Stimulated activated naive B cell treated with anti-CD40 and anti-IgM and Interleukin-4, amounts not matched to agents 10 μg/mL and 1 μg/mL and 100 μg/mL, for 72 hours (primary cell): ENCODE results near the gene TSR3.

Source experiments
- ATAC-seq, 2 donors: fragments of 150-1000 bp; cut with Tn5 transposase; replicated peaks; 2 replicates each; pipeline ENCODE4 v1.10.0; 2021; ENCODE audit warnings: moderate library complexity in 1 of 2
- DNase-seq: peaks from one replicate; pipeline ENCODE4 v3.0.0; 2021
- H3K27ac Mint-ChIP-seq: one replicate; pipeline ENCODE4 v1.8.0; 2022; ENCODE audit warnings: mild to moderate bottlenecking, mixed read lengths
- H3K27me3 Mint-ChIP-seq, 2 donors: one replicate each; pipeline ENCODE4 v1.8.0; 2022; ENCODE audit warnings: mixed read lengths in 2 of 2
- H3K36me3 Mint-ChIP-seq, 2 donors: one replicate each; pipeline ENCODE4 v1.8.0; 2022; ENCODE audit warnings: mixed read lengths in 2 of 2, mild to moderate bottlenecking in 1 of 2
- H3K4me1 Mint-ChIP-seq, 2 donors: one replicate each; pipeline ENCODE4 v1.8.0; 2022; ENCODE audit warnings: mixed read lengths in 2 of 2, mild to moderate bottlenecking in 1 of 2
- H3K4me3 Mint-ChIP-seq, 2 donors: one replicate each; pipeline ENCODE4 v1.8.0; 2022; ENCODE audit warnings: mild to moderate bottlenecking in 2 of 2, mixed read lengths in 2 of 2, moderate library complexity in 1 of 2
- H3K9me3 Mint-ChIP-seq, 2 donors: one replicate each; pipeline ENCODE4 v1.8.0; 2022; ENCODE audit warnings: mixed read lengths in 2 of 2, mild to moderate bottlenecking in 1 of 2

TSR3 gene

DNA sequence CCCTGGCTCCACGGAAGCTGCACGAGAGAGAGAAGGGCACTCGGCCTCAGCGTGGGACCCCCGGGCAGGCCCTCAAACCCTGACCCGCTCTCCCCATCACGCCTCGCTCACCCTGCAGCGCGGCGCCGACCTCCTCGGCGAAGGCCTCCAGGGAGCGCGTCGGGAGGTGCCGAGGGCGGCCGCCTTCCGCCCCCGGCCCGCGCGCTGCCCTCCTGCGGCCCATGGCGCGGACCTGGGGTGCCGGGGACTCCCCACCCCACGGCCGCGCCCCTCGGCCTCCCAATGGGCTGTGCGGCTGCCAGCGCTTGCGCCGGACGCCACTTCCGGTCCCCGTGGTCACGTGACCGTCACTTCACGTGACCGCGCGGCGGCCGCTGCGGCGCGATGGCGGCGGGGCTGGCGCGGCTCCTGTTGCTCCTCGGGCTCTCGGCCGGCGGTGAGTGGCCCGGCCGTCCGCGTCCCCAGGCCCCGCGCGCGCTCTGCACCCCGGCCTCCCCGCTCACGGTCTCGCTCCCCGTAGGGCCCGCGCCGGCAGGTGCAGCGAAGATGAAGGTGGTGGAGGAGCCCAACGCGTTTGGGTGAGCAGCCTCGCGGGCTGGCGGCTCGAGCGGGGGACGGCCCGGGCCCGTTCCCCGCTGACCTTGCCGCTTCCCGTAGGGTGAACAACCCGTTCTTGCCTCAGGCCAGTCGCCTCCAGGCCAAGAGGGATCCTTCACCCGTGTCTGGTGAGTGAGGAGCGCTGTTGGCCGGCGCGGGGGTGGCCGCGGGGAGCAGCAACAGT is at the start of gene TSR3, which contains the start of gene GNPTG:
TSS of gene TSR3 (minus strand) at position 297 of the 781 bp plus-strand sequence. CDS start at position 223, 74 bp downstream.
TSS of gene GNPTG (plus strand) at position 350 of the 781 bp plus-strand sequence. CDS start at position 385, 35 bp downstream.
- no peaks in the 10 kb centered on the region for H3K9me3 Mint-ChIP-seq
- DNase-seq, result peak; percentile 85
- H3K4me3 Mint-ChIP-seq, result peak within 1 kb of the TSS; percentile 88 to 91
- peaks cover 6 to 30% of the 10 kb centered on the region in 2 donors for H3K36me3 Mint-ChIP-seq
- no peaks in the 10 kb centered on the region for H3K27me3 Mint-ChIP-seq
- H3K27ac Mint-ChIP-seq, result peak within 1 kb of the TSS; percentile 93
- ATAC-seq, result peak; percentile 94 to 95
- H3K4me1 Mint-ChIP-seq, result peaks cover 36 to 65% of the 10 kb centered on the region in 2 donors

DNA sequence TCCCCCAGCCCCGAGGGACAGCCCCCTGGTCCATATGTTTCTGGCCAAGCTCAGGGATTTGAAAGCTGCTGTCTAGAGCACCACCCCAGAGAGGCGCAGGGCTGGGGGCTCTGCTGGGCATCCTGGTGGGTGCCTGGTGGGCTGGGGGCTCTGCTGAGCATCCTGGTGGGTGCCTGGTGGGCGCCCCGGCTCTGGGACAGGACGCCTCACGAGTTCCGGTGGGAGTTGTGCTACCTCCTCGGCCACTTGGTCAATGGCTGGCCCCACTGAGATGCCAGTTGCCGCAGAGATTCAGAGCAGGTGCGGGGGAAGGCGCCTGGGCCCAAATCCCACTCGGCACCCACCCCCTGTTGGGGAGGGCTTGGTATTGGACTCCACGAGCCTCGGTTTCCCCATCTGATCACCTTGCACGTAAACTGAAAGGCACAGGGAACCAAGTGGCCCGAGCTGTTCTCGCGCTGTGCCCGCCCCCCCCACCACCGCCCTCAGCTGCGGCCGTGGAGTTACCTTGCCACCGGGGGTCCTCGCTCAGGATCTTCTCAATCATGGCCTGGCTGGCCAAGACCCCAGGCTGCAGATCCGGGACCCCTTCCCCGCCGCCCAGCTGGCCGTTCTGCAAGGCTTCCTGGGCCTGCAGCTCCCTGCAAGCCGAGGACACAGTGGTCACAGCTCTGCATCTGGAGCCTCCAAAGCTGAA is 49.5 kb upstream of the TSR3 start:
- Mint-ChIP-seq H3K27me3 (no peaks in the 10 kb centered on the region), H3K9me3 (no peaks in the 10 kb centered on the region), H3K4me3 (no peak overlapping the region), H3K4me1 (no peaks in the 10 kb centered on the region), H3K27ac (no peak overlapping the region), H3K36me3 (peaks cover 33 to 36% of the 10 kb centered on the region in 2 donors)
- ATAC-seq (no peak), DNase-seq (no peak)

DNA sequence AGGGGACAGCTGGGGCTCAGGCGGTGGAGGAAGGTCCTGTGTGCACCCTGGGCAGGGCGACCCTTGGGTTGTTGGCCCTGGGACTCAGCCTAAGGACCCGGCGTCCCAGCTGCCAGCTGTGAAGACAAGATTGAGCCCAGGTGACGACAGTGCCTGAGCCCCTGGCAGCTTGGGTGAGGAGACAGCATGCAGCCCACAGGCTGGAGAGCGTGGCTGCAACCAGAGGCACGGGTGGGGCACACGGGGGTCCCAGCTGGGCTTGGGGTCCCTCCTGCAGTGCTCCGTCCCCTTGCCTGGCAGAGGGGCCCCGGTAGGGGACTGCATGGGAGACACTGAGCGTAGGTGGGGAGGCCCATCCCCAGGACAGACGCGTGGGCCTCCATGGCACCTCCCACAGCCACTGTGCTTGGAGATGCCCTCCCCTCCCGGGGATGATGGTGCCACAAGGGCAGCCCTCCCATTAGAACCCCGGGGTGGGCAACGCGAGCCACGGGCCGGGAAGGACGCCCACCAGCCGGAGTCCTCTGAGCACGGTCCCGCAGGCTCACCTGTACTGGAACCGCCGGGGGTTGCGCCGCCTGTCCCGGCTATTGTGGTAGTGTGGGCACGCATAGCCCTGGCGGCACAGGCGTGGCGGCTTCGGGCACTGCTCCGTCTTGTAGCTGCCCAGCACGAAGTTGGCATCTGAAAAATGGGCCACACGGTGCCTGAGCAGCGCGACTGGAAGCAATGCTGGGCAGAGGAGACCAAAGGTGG is 47.3 kb upstream of the TSR3 start:
- peaks cover 32 to 37% of the 10 kb centered on the region in 2 donors for H3K36me3 Mint-ChIP-seq
- no peaks in the 10 kb centered on the region for H3K9me3 Mint-ChIP-seq
- peak overlapping the region; percentile 20 for H3K27ac Mint-ChIP-seq
- H3K4me1 Mint-ChIP-seq, result no peaks in the 10 kb centered on the region
- ATAC-seq (no peak), DNase-seq (no peak)
- H3K4me3 Mint-ChIP-seq, result no peak overlapping the region
- H3K27me3 Mint-ChIP-seq, result no peaks in the 10 kb centered on the region

DNA sequence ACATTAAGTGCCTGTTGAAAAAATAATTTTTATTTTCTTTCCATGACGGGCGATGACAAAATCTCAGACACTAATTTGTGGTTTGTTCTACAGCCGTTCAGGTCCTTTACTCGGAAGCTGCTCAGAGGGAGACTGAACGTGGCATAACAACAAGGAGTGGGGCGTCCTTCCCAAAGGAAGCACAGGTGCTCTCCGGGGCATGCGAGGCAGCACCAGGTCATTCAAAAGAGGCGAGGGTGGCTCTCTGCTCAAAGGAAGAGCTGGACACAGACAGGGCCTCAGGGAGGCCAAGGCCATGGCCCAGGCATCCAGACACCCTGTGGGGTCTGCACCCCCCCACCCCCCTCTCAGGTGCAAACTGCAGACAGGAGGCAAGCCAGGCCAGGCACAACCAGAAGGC is 46.7 kb upstream of the TSR3 start:
- Mint-ChIP-seq H3K27ac (no peak overlapping the region), H3K36me3 (peaks cover 31 to 36% of the 10 kb centered on the region in 2 donors), H3K9me3 (no peaks in the 10 kb centered on the region), H3K4me3 (no peak overlapping the region), H3K4me1 (no peaks in the 10 kb centered on the region), H3K27me3 (no peaks in the 10 kb centered on the region)
- DNase-seq (no peak), ATAC-seq (no peak)

DNA sequence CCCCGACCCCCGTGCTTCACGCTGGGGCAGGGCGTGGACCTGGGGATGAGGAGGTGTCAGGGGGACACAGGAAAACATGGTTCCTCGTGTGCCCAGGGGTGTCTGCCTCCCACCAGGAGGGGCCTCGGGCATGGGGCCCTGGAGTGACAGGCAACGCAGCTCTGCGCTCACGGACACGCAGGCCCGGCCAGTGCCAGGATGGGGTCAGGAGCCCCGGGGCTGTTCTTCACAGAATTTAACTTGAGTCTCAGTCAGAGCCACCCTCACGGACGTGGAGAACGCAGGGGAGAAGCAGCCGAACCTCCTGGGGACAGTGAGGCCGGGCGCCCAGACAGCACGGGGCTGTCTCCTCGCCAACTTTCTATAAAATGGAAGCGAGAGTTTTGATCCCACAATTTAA is 46.1 kb upstream of the TSR3 start:
- H3K4me3 Mint-ChIP-seq, result no peak overlapping the region
- H3K27me3 Mint-ChIP-seq, result no peaks in the 10 kb centered on the region
- no peak overlapping the region for H3K27ac Mint-ChIP-seq
- DNase-seq (no peak), ATAC-seq (no peak)
- H3K36me3 Mint-ChIP-seq, result peaks cover 34 to 35% of the 10 kb centered on the region in 2 donors
- H3K4me1 Mint-ChIP-seq, result no peaks in the 10 kb centered on the region
- H3K9me3 Mint-ChIP-seq, result no peaks in the 10 kb centered on the region

DNA sequence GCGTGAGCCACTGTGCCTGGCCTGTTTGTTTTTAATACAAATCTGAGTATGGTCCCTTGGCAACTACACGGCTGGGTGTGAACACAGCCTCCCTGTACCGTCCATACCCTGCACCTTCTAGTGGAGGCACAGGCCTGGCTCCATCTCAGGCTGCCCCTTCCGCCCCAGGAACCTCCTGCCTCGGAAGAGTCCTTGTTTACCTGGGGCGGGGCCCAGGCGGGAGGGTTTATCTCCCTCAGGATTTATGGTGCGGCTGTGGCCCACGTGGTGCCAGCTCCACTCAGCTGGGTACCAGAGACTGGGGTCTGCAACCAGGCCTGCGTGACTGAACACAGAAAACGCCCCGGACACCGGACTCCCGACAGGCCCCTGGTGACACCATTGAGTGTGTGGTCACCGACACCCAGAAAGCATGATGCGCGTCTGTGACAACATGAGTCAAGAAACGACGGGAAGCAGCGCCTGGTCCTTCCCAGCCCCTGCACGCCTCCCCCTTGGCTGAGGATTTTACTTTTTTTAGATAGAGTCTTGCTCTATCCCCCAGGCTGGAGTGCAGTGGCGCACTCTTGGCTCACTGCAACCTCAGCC is 43.9 kb upstream of the TSR3 start:
- no peaks in the 10 kb centered on the region for H3K27me3 Mint-ChIP-seq
- DNase-seq (no peak), ATAC-seq (no peak)
- no peak overlapping the region for H3K4me3 Mint-ChIP-seq
- peaks cover 32 to 33% of the 10 kb centered on the region in 2 donors for H3K36me3 Mint-ChIP-seq
- no peak overlapping the region for H3K27ac Mint-ChIP-seq
- no peaks in the 10 kb centered on the region for H3K4me1 Mint-ChIP-seq
- H3K9me3 Mint-ChIP-seq, result no peaks in the 10 kb centered on the region

DNA sequence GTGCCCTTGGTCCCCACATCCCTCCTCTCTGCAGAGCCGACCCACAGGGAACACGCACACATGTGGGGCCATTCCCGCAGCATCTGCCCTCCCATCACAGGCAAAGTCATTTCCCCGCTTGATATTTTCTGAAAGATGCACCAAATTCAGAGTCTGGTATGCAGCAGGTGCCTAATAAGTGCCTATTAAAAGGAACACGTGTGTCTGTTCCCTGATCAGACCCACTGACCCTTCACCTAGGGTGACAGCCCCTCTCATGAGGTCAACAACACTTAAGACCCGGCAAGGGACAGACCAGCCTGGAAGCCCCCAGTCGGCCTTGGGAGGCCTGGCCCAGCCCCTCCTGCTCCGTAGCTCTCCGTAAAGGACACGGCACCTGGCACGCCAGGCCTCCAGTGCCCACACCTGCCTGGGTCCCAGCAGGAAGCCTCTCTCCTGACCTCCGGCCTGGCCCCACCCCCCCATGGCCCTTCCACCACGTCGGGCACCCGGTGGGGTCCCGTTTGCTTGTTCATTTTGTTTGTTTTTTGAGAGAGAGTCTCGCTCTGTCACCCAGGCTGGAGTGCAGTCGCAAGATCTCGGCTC is 42.8 kb upstream of the TSR3 start:
- DNase-seq (no peak), ATAC-seq (no peak)
- H3K9me3 Mint-ChIP-seq, result no peaks in the 10 kb centered on the region
- no peaks in the 10 kb centered on the region for H3K27me3 Mint-ChIP-seq
- H3K4me1 Mint-ChIP-seq, result peaks cover 0 to 4% of the 10 kb centered on the region in 2 donors
- H3K4me3 Mint-ChIP-seq, result no peak overlapping the region
- no peak overlapping the region for H3K27ac Mint-ChIP-seq
- peaks cover 36 to 37% of the 10 kb centered on the region in 2 donors for H3K36me3 Mint-ChIP-seq

DNA sequence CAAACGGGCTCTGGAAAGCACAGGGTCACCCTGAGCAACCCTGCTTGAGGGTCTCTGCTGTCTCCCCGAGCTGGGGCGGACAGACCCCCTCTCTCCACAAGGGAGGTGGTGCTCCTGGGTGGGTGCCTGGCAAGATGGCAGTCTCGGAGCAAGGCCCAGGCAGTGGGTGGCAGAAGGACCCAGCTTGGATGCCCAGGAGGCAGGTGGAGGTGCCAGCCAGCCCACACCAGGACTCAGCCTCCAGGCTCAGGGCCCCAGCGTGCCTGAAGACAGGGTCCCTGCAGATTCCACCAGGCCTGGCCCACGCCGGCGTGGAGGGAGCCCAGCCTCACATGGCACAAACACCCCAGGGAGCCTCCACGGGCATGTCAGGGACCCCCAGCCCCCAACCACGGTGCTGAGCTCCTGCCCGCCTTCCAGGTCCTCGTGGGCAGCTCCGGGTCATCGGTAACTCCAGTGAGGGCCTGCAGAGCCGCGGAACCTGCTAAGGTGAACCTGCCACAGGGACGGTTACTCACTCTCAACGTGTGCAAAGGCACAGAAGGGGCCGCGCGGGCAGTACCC is 42.0 kb upstream of the TSR3 start:
- no peaks in the 10 kb centered on the region for H3K9me3 Mint-ChIP-seq
- DNase-seq (no peak), ATAC-seq (no peak)
- H3K4me1 Mint-ChIP-seq, result peaks cover 0 to 4% of the 10 kb centered on the region in 2 donors
- H3K27me3 Mint-ChIP-seq, result no peaks in the 10 kb centered on the region
- H3K36me3 Mint-ChIP-seq, result peaks cover 32 to 33% of the 10 kb centered on the region in 2 donors
- H3K4me3 Mint-ChIP-seq, result no peak overlapping the region
- no peak overlapping the region for H3K27ac Mint-ChIP-seq

DNA sequence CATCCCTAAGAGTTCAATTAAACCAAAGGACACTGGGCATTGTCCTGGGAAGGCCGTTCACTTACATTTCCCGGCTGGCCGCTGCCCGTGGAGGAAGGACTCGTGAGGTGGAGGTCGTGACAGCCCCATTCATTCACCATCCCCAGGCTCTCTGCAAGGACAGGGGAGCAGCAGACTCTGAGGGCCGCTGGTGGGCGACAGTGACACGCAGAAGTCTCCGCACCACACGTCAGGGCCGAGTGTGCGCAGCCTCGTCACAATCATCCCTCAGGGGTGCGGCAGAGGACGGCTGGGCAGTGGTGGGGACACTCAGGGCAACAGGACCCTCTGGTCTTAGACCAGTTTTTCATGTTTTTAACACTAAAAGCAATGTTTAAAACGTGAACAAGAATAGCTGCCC is 41.1 kb upstream of the TSR3 start:
- DNase-seq, result no peak
- no peak for ATAC-seq
- Mint-ChIP-seq H3K27me3 (no peaks in the 10 kb centered on the region), H3K9me3 (no peaks in the 10 kb centered on the region), H3K27ac (no peak overlapping the region), H3K4me3 (no peak overlapping the region), H3K36me3 (peaks cover 25 to 31% of the 10 kb centered on the region in 2 donors), H3K4me1 (peaks cover 0 to 4% of the 10 kb centered on the region in 2 donors)

DNA sequence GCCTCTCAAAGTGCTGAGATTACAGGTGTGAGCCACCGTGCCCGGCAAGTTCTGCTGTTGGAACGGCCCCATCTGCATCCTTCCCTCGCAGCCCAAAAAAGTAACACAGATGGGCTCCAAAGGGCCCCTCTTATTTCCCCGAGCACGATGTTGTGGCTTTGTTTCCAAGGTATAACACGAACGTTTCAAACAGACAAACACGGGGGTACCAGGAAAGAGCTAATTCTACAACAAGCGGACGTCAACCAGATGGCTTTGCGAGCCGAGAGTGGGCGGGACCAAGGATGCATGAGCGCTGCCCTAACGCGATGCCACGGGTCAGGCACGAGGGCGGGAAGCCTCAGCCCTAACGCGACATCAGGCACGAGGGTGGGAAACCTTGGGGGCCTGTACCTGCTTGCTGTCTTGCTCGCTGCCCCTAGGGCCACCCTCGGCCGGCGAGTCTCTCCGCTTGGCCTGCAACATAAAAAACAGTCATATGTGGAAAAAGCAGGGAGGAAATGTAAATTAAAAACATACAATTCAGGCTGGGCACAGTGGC is 38.6 kb upstream of the TSR3 start:
- peaks cover 32 to 34% of the 10 kb centered on the region in 2 donors for H3K36me3 Mint-ChIP-seq
- DNase-seq (no peak), ATAC-seq (peak; percentile 27 to 34)
- H3K9me3 Mint-ChIP-seq, result no peaks in the 10 kb centered on the region
- H3K27me3 Mint-ChIP-seq, result no peaks in the 10 kb centered on the region
- H3K27ac Mint-ChIP-seq, result no peak overlapping the region
- no peak overlapping the region for H3K4me3 Mint-ChIP-seq
- peaks cover 0 to 4% of the 10 kb centered on the region in 2 donors for H3K4me1 Mint-ChIP-seq

DNA sequence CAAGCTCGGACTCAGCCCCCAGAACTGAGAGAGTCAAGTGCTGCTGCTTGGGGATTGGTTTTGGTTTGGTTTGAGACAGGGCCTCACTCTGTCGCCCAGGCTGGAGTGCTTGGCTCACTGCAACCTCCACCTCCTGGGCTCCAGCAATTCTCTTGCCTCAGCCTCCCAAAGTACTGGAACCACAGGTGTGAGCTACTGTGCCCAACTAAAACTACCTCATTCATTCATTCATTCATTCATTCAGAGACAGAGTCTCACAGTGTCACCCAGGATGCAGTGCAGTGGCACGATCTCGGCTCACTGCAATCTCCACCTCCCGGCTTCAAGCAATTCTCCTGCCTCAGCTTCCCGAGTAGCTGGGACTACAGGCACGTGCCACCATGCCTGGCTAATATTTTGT is 38.1 kb upstream of the TSR3 start:
- Mint-ChIP-seq H3K27me3 (no peaks in the 10 kb centered on the region), H3K4me3 (no peak overlapping the region), H3K4me1 (peaks cover 0 to 5% of the 10 kb centered on the region in 2 donors), H3K36me3 (peaks cover 34 to 37% of the 10 kb centered on the region in 2 donors), H3K27ac (no peak overlapping the region), H3K9me3 (no peaks in the 10 kb centered on the region)
- DNase-seq (no peak), ATAC-seq (no peak)

DNA sequence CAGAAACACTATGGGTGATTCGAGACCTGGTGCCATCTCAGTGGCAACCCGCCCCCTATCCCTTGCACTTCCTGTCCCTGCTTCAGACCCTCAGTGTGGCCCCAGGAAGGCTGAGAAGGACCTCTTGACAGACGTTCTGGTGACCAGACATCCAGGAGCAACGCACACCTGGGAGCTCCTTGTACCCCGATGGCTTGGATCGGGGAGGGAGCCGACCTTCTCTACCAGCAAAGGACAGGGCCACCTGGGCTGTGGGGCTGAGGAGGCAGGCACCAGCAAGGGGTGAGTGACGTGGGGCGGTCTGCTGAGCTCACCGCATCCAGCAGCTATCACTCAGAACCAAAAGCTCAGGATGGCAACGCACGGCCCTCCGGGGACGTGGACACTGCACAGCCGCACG is 35.7 kb upstream of the TSR3 start:
- DNase-seq (no peak), ATAC-seq (no peak)
- no peaks in the 10 kb centered on the region for H3K27me3 Mint-ChIP-seq
- peaks cover 28 to 33% of the 10 kb centered on the region in 2 donors for H3K36me3 Mint-ChIP-seq
- no peaks in the 10 kb centered on the region for H3K9me3 Mint-ChIP-seq
- no peak overlapping the region for H3K27ac Mint-ChIP-seq
- peaks cover 0 to 6% of the 10 kb centered on the region in 2 donors for H3K4me1 Mint-ChIP-seq
- H3K4me3 Mint-ChIP-seq, result no peak overlapping the region

DNA sequence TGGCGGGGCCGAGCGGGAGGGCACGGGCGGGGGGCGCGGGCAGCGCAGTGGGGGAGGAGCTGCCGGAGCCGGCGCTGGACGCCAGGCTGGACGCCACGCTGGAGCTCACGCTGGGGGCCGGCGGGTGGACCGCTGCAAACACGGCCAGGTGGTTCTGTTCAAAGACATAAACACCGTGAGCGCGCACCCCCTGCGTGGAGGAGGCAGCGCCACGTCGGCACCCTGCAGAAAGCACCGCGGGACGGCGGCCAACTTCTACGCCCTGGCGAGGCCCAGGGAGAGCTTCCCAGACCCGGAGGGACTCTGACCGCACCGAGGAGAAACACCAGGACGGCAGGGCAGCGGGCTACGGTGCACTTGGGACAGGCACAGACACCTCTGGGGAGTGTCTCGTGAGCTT is 33.6 kb upstream of the TSR3 start:
- no peak for ATAC-seq
- Mint-ChIP-seq H3K4me3 (no peak overlapping the region), H3K9me3 (no peaks in the 10 kb centered on the region), H3K36me3 (peaks cover 27 to 31% of the 10 kb centered on the region in 2 donors), H3K27me3 (no peaks in the 10 kb centered on the region), H3K4me1 (peaks cover 2 to 4% of the 10 kb centered on the region in 2 donors), H3K27ac (no peak overlapping the region)
- no peak for DNase-seq
